ENCODE measurements around the gene MRPL18. TPM values are rescaled to one million over a fixed set of nuclear protein-coding genes. Genes with fewer than 3 reads are reported as not detected.

MRPL18 gene
- 93.3 and 133 TPM in 2 replicates for total RNA-seq

DNA sequence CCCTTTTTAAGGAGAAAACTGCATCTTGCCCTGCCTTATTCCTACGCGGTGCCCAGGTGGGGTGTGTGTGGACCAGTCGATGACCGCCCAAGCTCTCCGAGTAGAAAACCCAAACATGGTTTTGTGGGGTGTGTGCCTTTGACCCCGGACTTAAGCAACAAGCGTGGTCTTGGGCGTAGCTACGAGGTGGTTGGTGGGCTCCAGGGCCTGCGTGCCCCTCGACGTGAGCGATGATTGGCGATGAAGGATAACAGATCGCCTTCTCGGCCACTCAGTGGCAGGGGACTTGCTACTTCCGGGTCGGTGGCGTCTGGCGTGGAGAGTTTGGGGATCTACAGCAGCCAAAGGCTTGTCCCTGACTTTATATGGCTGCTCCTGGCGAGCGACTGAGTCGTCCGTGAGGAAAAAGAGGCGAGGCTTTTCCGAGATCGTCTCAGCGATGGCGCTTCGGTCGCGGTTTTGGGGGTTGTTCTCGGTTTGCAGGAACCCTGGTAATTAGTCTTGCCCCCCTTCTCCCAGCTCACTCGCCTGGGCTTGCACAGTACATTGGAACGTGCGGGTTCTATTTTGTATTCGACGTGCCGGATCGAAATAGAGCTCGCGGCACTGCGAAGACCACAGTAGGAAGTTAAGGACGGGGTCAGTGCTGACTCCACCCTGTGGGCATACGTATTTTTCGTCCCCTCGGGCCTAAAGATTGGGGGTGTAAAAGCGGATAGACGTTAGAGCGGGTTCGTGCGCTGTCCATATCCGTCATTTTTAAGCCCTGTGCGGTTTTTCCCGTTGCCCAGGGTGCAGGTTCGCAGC lies at the start of gene MRPL18:
TSS of gene MRPL18 (plus strand) at position 319 of the 807 bp plus-strand sequence. CDS start at position 440, 121 bp downstream.

DNA sequence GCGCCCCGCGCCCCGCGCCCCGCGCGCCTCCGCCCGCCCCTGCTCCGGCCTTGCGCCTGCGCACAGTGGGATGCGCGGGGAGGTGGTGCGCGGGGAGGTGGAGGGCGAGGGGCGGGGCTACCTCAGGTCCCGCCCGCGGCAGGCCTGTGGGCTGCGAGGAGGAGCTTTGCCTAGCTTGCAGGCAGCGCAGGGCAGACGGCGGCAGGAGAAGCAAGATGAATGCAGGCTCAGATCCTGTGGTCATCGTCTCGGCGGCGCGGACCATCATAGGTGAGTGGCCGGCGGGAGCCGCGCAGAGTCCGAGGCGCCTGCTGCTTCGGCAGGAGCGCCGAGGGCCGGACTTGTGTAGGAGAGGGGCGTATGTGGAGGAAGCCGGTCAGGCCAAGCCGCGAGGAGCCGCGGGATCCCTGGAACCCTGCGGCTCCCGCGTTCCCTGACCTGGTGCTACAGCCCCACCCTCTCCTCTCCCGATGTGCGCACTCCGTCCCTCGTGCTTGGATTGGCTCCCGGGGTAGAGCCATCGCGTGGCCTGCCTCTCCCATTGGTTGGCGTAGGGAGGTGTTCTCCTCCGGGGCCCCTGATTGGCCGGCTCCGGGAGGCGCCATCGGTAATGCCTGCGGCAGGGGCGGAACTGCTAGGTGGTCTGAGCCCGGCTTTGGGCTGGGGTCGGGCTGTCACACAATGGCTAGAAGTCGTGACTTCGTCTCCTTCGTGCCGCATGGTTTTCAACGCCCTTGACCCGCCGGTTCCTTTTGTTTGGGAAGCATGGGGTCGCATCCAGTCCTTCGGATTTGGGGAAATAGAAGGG lies 28.2 kb upstream of the MRPL18 start, which contains the start of gene ACAT2:
TSS of gene ACAT2 (plus strand) at position 173 of the 808 bp plus-strand sequence. CDS start at position 216, 43 bp downstream.

DNA sequence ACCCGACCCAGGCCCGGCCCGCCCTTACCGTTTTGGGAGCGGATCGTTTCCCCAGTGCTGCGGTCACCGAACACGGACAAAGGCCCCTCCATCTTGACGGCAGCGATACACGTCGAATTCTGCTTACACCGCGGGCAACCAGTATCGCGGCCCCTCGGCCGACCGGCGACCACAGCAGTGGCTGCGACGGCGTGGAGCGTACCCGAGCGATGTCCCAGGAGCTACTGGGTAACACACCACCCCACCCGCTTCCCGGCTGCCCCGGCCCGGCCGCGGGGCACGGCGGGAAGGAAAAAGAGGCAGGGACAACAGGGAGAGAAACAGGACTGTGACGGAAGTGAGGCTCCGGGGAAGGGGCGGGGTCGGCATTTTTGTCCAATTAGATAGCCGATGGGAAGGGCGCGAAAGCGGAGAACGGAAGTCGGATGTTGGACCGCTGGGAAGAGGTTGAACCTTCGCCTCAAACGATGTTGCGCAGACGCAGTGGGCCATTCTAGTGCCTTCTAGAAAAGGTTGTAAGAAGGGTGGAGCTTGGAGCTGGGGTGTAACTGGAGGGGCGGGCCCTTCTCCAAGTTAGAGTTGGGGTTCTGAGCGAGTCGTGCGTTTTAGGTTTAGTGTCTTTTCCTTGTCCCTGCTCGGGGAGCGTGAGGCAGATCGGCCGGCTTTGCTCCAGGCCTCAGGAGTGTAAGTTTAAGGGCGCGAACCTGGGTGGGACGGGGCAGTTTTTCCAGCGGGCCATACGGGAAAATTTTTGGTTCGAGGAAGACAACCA lies 704 bp upstream of the MRPL18 start, which contains the start of gene TCP1:
TSS of gene TCP1 (minus strand) at position 226 of the 772 bp plus-strand sequence. CDS start at position 92, 134 bp downstream.

DNA sequence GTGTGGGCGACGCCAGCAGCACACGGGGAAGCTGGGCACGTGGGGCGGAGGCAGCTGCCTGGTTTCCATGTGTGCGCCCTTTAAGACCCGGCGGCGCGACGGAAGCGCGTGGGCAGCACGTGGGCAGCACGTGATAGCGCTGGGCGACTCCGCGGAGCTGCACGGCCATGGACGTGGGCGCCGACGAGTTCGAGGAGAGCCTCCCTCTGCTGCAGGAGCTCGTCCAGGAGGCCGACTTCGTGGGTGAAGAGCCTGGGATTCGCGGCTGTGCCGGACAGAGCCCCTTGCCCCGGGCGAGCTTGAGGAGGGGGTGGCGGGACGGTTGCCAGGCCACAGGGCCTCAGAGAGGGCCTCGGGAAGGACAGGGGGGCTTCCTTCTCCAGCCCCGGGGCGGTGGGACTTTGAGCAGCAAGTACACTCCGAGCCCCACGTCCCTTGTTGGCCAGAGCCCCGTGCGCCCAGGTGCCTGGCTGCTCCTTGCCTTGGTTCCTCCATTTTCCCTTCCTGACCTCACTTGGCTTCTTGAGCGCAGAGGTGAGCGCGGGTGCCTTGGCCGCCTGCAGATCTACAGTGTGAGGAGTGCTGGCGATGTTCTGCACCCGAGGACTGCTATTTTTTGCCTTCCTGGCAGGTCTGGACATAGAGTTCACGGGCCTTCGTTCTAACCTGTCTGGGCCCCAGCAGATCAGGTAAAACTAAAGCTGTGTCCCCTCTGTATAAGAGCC lies 10.0 kb downstream of the MRPL18 start, which contains the start of gene PNLDC1:
TSS of gene PNLDC1 (plus strand) at position 136 of the 725 bp plus-strand sequence. CDS start at position 168, 32 bp downstream.

Other genes with a start within 250 kb of the MRPL18 start
- gene SOD2, start 97.2 kb upstream of the MRPL18 start, total RNA-seq, result 42.9 and 248 TPM in 2 replicates
- gene WTAP, start 63.0 kb upstream of the MRPL18 start, total RNA-seq, result 80.6 and 129 TPM in 2 replicates
- 95.2 and 112 TPM in 2 replicates for gene ACAT2, start 28.4 kb upstream of the MRPL18 start, total RNA-seq
- 353 and 426 TPM in 2 replicates for gene TCP1, start 865 bp upstream of the MRPL18 start, total RNA-seq
- gene PNLDC1, start 9.8 kb downstream of the MRPL18 start, total RNA-seq, result 0.30 and 0.32 TPM in 2 replicates
- not detected in 2 replicates for gene MAS1, start 100.5 kb downstream of the MRPL18 start, total RNA-seq
- gene IGF2R, start 178.6 kb downstream of the MRPL18 start, total RNA-seq, result 39.0 and 41.5 TPM in 2 replicates